ENCODE measurements around the gene NTM.

DNA sequence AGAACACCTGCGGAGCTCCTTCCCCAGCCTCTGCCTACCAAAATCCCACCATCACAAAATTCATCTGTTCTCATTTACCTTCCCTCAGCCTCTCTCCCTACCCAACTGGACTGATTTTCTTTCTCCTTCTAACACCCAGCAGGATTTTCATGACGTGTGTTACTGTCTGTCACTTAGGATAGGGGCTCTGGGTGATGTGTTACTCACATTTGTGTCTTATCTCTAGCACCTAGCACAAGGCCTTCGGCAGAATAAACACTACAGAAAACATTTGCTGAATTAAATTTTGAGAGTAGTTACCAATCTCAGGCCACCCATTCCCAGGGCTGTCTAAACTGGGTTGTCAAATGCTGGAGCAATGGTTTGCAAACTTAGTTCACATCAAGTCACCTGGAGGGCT, 88.0 kb downstream of the NTM start:
- no peak for TF ChIP-seq SPI1 (IDR thresholded peaks at IDR 0.05; ENCODE audit: low read depth, low read length)
- no peak for TF ChIP-seq POLR2A (IDR thresholded peaks at IDR 0.05; ENCODE audit: low read depth, low read length)
- TF ChIP-seq POLR2AphosphoS5 (IDR thresholded peaks at IDR 0.05; ENCODE audit: low read depth, low read length) = no peak
- TF ChIP-seq TAF1 (IDR thresholded peaks at IDR 0.05; ENCODE audit: low read depth, low read length) = no peak
- TF ChIP-seq POU2F2 (IDR thresholded peaks at IDR 0.05; ENCODE audit: low read depth, low read length) = no peak

Measured in GM12891 (cell line).